GM19455 (cell line): ENCODE measurements around the gene SURF1.
A peak's percentile ranks its signal among the peaks of the same experiment; 100 is the strongest.
"Not testable (repeated sequence)": the region's sequence is repeated elsewhere in the genome, so short reads cannot be mapped to it uniquely, and the experiment has no call there.

ENCODE experiments used
- ATAC-seq: cut with Tn5 transposase; IDR thresholded peaks from one replicate; pipeline ENCODE4 v1.9.1; 2021; ENCODE audit not compliant: unreplicated experiment

SURF1 gene

DNA sequence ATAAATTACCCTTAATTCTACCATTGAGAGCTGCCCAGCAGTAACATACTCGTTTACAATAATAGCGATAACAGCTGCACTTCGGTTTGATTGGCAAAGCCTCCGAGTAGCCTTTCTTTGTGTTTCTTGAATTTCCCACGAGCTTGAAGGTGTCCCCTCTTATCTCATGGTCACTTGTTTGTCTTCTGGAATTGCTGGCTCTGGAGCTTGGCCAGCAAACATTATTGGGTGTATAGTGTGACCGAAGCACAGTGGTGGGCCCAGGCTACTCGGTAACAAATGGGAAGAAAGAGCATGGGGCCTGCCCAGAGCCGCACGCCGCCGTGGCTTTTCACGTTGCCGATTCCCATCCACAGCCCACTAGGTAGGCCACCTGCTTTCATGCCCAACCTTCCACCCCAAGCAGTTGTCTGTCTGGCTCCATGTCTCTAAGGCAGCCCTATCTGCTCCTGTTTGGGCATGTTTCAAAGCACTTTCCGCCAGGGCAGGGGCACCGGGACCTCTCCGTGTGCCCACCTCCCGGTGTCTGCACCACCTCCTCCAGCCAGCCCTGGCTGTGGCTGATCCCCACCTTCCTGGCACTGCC, 28.5 kb upstream of the SURF1 start:
- ATAC-seq: no peak

DNA sequence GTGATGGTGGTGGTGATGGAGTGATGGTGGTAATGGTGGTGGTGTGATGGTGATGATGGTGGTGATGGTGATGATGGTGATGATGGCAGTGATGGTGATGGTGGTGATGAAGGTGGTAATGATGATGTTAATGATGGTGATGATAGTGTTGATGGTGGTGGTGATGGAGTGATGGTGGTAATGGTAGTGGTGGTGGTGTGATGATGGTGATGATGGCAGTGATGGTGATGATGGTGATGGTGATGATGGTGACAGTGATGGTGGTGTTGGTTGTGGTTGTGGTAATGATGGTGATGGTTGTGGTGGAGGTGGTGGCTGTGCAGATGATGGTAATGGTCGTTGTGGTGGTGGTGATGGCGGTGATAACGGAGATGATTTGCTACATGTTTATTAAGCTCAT, 27.2 kb upstream of the SURF1 start:
- ATAC-seq: no peak

DNA sequence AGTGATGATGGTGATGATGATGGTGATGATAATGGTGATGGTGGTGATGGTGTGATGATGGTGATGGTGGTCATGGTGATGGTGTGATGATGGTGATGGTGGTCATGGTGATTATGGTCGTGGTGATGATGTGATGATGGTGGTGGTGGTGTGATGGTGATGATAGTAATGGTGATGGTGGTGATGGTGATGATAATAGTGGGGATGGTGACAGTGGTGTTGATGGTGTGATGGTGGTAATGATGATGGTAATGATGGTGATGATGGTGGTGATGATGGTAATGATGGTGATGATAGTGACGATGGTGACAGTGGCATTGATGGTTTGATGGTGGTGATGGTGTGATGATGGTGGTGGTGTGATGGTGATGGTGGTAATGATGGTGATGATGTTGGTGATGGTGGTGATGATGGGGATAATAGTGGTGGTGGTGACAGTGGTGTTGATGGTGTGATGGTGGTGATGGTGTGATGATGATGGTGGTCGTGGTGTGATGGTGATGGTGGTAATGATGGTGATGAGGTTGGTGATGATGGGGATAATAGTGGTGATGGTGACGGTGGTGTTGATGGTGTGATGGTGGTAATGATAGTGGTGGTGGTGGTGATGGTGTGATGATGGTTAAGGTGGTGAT, 26.3 kb upstream of the SURF1 start:
- no peak for ATAC-seq

DNA sequence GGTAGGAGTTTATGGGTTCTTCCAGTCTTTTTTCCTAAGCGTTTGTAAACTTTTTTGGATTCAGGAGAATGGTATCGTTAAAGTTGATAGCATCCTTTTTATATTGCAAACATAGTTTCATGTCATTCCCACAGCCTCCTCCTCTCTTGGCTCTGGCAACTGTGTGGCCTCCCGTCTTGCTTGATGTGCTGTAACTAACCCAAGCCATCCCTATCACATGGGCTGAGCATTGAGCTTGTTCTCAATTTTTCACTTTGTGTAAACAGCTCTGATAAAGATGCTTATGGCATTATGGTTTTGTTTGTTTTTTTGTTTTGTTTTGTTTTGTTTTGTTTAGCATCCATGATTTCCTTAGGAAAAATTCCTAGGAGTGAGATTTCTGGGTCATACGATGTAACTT, 24.4 kb upstream of the SURF1 start:
- no peak for ATAC-seq

DNA sequence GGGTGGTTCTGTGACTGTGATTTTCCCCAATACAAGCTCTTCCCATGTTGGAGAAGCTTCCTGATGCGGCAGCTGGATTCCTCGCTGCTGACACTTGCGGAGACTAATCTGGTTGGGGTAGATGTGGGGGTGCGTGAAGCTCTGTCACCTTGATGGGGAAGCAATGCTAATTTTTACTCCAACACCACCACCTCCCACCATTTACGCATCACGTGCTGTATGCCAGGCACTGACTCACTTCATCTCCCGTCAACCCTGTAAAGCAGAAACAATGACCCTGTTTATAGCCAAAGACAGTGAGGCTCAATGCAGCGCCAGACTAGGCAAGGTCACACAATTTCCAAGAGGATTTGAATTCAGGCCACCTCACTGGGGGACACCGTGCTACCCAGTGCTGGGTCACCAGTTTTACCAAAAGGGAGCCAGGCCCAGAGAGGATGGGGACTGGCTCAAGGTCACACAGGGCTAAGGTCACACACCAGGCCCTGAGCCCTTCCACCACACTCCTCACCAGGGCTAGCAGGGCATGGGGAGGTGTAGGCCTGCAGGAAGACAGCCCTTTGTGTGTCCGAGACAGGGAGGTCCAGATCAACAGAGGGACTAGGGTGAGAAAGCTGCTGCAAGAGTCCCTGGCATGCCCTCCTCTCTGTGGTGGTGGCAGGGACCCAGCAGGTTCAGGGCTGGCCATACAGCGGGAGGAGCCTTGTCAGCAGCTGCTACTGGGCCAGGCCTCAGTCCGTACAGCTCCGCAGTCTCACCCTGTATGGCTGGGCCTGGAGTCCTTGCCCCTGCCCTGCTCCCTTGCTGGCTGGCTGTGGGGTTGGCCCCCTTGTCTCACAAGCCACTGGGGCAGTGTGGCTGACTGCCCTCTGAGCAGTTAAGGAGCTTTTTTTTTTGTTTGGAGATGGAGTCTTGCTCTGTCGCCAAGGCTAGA, 23.1 kb upstream of the SURF1 start:
- no peak for ATAC-seq

DNA sequence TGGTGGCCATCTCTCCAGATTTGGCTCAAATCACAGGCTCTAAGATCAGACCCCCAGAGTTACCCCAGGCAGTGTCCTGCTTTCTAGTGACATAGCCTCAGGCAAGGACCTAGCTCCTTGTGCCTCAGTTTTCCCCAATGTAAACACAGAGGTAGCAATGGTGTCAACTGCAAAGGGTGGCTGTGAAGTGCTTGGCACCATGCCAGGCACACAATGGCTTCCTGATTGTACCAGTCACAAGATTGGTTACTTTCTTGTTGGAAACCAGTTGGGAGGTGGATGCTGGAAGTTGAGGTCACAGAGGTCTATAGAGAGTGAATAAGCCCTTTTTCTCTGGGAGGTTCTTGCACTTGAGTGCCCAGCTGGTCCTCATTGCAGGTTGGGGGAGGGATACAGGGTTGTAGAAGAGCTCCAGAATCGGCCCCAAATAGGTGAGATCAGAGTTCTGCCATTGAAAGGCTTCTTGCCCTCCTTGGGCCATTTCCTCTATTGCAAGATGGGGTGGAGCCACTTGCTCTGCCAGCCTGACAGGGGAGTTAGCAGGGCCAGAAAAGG, 22.2 kb upstream of the SURF1 start:
- no peak for ATAC-seq

DNA sequence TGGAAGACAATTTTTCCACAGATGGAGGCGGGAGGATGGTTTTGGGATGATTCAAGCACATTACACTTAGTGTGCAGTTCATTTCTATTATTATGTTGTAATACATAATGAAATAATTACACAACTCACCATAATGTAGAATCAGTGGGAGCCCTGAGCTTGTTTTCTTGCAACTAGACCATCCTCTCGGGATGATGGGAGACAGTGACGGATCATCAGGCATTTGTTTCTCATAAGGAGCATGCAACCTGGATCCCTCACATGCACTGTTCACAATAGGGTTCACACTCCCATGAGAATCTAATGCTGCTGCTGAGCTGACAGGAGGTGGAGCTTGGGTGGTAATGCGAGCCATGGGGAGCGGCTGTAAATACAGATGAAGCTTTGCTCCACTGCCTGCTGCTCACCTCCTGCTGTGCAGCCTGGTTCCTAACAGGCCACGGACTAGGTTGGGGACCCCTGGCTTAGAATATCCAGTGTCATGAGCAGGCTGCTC, 21.5 kb upstream of the SURF1 start:
- no peak for ATAC-seq

DNA sequence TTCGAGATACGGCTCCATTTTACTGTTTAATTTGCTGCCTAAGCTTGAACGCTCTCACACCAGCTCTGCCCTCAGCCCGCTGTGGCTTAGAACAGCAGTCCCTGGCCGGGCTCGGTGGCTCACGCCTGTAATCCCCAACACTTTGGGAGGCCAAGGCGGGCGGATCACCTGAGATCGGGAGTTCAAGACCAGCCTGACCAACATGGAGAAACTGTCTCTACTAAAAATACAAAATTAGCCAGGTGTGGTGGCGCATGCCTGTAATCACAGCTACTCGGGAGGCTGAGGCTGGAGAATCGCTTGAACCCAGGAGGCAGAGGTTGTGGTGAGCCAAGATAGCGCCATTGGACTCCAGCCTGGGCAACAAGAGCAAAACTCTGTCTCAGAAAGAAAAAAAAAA, 21.0 kb upstream of the SURF1 start:
- not testable (repeated sequence) for ATAC-seq

DNA sequence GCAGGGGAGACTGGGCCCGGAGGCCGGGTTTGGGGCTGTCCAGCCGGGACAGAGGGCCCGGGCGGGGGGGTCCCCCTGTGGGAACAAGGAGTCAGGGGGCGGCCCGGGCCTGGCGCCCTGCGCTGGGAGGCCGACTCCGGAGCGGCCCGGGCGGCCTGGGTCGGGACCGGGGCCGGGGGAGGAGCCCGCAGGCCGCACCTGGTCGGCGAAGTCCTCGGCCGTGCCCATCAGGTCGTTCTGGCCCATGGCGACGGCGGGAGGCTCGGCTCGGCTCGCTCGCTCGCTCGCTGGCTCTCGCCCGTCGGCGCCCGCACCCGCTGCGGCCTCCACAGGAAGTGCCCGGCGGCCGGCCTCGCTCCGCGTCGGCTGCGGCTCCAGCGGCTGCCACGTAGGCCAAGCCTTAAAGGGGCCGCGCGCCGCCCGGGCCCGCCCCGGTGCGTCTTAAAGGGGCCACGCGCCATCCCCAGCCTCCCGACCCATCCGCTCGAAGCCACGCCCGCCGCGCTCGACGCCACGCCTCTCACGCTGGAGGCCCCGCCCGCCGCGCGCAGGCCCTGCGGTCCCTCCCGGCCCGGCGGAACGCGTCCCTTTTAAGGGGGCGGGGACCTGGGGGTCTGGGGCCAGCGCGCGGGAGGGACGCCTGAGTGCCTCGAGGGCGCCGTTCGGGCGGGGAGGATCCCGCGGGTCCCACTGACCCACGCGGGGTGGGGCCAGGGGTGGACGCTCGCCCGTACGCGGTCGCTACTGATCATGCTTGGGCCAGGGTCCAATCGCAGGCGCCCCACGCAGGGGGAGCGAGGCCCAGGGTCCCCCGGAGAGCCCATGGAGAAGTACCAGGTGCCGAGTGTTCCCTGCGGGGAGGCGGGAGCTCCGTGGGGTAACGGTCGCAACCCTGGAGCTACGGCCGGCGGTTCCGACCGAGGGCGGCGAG, 19.7 kb upstream of the SURF1 start, which contains the start of the genes STKLD1 and SURF4:
TSS of gene STKLD1 (plus strand) at position 643 of the 931 bp plus-strand sequence. CDS start at position 751, 108 bp downstream.
TSS of gene SURF4 (minus strand) at position 337 of the 931 bp plus-strand sequence. CDS start at position 246, 91 bp downstream.
- ATAC-seq: peak; percentile 89

DNA sequence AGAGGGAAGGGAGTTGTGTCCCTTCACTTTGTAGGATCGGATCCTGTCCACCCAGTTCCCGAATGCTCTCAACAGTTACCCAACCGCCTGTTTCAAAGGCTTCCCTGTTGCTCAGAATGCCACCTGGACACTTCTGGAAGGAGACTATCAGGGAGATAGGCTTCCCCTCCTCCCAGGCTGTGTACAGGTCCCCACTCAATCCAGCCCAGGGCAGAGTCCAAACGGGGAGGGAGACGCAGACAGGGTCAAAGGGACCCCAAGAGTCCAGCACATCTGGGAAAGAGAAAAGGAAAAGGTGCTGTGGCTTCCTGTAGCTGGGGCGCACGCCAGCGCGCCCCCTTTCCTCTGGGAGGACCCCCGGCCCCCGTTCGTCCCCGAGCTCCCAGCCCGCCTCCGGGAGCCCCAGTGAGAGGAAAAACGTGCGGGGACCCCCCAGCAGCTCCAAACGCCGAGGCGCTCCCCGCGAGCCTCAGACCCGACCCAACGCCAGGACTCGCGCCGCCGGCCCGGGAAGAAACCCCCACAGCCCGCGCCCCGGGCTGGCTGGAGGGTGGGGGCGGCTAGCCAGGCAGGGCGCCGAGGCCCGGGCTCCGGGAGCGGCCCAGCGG, 18.9 kb upstream of the SURF1 start:
- ATAC-seq: peak; percentile 25

DNA sequence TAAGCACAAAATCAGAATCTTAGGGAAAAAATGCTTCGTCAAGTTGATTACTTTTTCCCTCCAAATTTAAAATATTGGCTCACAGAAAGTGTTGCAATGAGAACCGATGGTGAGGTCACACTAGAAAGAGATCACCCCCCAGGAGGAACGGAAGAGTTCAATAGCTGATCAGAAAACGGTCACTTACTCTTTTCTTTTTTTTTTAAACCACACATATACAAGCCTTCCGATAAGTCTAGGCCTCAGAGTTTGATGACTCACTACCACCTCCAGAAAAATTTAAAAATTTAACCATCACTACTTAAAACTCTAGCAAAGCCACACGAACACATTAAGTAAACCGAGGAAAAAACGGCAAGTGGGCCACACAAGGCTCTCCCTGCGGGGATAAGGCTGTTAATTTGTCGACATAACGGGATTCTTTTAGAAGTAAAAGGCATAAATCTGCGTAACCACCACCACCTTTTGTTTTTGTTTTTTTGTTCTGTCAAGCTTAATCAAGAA, 18.4 kb upstream of the SURF1 start:
- no peak for ATAC-seq

DNA sequence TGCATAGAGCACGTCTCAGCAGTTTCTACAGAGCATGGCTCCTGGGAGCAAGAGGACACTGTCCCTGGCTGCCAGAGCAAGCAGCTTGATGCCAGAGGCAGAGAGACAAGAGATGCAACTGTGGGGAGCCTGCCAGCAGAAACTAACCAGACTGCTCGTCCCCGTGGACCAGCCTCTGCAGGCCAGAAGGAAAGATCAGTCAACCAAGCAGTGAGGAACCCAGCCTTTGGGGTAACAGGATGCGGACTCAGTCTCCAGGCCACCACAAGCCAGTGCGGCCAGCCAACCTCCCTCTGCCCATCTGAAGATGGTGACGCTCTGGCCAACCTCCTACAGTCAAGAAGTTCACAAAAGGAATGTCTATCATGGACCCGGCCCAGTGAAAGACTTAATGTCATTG, 15.9 kb upstream of the SURF1 start:
- ATAC-seq: no peak

DNA sequence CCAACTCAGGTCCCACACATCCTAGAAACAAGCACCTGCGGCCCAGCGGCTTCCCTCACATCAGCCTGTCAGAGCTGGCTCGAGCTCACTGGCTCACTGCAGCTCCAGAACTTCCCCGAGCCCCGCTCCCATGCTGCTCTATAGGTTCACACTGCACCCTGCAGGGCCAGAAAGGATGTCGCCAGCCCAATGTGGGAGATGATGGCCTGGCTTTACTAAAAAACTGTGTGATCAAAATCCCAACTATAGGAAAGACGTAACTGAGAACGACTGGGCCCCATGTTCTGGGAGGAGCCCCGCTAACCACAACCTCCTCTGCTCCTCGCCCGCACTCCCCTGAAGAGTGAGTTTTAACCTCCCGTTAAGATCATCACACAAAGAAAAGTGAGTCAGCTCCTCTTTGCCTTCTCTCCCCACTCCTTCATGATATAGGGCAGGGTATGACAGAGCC, 15.0 kb upstream of the SURF1 start:
- no peak for ATAC-seq

DNA sequence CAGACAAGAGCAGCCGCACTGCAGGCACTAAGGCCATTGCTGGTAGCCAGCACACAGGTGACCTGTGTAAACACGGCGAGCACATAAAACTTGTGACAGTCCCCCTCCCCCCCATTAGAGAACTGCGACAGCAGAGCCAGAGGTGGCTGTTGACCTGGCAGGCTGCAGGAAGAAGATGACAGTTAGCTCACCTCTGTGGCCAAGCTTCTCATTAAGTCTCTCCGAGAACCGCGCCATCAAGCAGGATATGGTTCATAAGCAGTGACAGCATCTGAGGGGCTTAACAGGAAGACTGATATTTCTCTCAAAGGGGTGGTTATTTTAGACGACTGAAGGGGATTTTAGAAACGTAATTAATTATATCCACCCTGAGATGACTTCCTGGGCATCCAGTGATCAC, 14.4 kb upstream of the SURF1 start:
- ATAC-seq: no peak

DNA sequence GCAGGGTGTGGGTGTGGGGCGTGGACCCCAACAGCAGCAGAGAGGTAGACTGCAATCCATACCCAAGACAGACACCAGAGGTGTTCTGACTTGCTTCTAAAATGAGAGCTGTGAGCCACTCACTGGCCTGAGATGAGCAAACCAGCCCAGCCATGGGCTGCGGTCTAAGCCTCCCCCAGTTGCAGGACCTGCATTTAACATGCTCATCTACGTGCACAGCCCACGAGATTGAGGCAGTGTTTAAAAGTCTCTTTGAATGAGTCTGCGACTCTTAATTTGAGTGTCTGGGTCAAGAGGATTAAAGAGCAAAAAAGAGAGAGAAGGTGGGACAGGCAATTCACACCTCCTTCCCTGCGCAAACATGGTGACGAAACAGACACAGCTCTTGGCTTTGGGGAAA, 13.6 kb upstream of the SURF1 start:
- no peak for ATAC-seq

DNA sequence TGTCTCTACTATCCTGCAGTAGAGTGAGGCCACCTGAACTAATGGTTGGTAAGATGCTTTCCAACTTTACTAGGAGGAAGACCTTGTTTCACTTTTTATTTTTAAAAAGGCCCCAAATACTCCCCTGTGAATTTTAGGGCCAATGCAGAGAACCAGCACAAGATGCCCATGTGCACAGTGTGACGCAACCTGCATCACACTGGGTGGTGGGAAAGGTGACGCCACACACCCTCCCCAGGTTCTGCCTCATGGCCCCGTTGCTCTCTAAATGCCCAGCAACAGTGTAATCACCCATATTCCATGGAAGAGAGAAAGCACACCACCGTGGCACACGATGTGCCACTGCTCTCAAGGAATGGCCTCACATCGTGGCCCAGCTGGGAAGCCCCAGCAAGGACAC, 13.1 kb upstream of the SURF1 start:
- no peak for ATAC-seq

DNA sequence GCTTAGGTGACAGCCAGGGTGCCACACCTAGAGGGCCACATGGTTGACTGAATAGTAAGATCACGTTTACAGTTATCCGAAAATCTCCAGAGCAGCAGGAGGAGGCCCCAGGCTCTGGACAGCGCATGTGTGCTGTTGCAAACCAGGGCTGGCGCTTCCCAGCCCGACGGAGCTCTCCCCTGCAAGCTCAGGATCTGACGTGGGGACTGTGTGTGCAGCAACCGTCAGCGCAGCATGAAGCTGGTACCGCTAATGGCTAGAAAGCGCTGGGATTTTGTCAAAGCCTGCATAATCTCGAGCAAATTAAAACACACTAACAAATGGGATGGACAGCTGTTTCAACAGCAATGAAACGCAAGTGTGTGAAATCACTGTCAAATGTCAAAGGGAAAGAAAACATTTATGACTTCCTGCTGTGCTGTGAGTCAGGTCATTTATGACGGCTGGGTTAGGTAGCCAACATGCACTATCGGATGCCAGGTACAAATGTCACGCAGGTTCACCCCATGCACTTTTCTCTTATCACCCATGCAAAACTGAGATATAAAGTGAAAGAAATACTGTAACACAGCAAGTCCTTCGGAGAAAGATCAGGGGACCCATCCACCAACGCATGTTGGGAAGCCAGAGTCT, 12.1 kb upstream of the SURF1 start:
- no peak for ATAC-seq

DNA sequence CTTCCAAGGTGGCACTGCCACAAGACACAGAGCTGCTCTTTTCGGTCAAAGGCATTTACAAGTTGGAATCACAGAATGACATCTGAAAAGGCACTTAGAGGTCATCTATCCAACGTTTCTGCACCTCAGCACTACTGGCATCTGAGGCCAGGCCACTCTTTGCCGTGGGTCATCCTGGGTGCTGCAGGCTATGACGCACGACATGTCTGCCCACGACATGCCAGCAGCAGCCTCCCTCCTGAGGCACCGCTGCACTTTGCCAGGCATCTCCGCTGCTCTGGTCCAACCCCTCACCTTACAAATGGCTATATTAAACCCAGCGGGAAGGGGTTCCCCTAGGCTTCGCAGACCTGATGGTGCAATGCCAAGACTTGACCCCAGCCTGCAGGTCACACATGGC, 11.5 kb upstream of the SURF1 start:
- no peak for ATAC-seq

DNA sequence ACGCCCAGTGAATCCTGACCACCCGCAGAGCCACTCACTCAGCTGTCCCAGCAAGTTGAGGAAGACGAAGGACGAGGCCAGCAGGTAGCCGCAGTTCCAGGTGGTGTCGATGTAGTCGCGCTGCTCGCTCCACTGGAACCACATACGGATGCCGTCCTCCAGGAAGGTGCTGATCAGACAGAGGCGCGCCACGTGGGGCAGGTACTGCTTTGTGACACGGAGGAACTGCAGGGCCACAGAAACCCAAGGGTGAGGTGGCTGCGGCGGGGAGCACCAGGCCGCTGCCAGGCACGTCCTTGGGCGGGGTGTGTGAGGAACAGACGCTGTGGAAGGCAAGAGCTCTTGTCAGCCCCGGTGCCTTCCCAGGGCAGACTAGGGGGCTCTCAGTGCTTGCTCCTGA, 10.9 kb upstream of the SURF1 start:
- no peak for ATAC-seq
